ENCODE measurements around the gene EYS.

The EYS gene

DNA sequence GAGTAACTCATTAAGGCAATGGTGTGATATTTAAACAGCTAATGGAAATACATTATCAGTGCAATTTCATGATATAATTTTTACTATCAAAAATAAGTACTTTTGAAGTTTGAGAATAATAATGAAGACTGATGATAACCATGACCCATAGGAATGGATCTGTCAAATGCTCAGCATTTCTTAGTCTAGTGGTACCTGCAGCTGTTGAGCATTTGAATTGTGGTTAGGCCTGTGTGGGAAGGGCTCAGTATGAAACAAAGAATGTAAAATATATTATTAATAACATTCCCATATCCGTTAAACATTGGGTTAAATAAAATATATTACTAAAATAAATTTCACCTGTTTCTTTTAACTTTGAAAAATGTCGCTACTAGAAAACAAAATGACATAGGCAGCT is 1898.5 kb downstream of the EYS start:
- TF ChIP-seq, protein P1, sequence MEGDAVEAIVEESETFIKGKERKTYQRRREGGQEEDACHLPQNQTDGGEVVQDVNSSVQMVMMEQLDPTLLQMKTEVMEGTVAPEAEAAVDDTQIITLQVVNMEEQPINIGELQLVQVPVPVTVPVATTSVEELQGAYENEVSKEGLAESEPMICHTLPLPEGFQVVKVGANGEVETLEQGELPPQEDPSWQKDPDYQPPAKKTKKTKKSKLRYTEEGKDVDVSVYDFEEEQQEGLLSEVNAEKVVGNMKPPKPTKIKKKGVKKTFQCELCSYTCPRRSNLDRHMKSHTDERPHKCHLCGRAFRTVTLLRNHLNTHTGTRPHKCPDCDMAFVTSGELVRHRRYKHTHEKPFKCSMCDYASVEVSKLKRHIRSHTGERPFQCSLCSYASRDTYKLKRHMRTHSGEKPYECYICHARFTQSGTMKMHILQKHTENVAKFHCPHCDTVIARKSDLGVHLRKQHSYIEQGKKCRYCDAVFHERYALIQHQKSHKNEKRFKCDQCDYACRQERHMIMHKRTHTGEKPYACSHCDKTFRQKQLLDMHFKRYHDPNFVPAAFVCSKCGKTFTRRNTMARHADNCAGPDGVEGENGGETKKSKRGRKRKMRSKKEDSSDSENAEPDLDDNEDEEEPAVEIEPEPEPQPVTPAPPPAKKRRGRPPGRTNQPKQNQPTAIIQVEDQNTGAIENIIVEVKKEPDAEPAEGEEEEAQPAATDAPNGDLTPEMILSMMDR (IDR thresholded peaks at IDR 0.05; ENCODE audit: low read depth, low read length), result no peak
- TF ChIP-seq POLR2A (IDR thresholded peaks at IDR 0.05; ENCODE audit: extremely low read depth, insufficient read length), result no peak
- no peak for TF ChIP-seq MYC (IDR thresholded peaks at IDR 0.05; ENCODE audit: low read depth, low read length)
- TF ChIP-seq, protein P2, sequence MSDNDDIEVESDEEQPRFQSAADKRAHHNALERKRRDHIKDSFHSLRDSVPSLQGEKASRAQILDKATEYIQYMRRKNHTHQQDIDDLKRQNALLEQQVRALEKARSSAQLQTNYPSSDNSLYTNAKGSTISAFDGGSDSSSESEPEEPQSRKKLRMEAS (IDR thresholded peaks at IDR 0.05; ENCODE audit: low read depth, low read length), result no peak
- no peak overlapping the region for H3K4me3 ChIP-seq (ENCODE audit: low read depth, low read length)
- DNase-seq (ENCODE audit: low read depth), result no peak

DNA sequence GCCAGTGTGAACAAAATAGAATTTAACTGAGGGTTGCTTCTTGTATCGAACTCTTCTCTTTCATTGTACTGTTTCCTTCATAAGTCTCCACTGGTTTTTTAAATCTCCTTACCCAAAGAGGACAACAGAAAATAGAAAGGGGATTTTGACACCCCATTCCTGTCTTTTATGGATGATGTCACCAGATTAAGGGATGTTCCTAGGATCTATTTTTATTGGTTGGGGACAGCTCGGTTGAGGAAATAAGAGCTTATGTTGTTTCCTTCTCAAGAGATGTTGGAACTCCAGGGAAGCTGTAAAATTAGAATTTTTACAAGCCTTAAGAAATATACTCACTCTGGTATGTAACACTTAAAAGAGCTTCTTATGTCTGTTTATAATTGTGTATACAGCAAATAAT is 1900.0 kb downstream of the EYS start:
- TF ChIP-seq POLR2A (IDR thresholded peaks at IDR 0.05; ENCODE audit: extremely low read depth, insufficient read length) (no peak), MYC (IDR thresholded peaks at IDR 0.05; ENCODE audit: low read depth, low read length) (no peak)
- TF ChIP-seq, protein P1 (IDR thresholded peaks at IDR 0.05; ENCODE audit: low read depth, low read length), result no peak
- TF ChIP-seq, protein P2 (IDR thresholded peaks at IDR 0.05; ENCODE audit: low read depth, low read length), result no peak
- peak; percentile 30 for DNase-seq (ENCODE audit: low read depth)
- H3K4me3 ChIP-seq (ENCODE audit: low read depth, low read length), result peak overlapping the region; percentile 44

DNA sequence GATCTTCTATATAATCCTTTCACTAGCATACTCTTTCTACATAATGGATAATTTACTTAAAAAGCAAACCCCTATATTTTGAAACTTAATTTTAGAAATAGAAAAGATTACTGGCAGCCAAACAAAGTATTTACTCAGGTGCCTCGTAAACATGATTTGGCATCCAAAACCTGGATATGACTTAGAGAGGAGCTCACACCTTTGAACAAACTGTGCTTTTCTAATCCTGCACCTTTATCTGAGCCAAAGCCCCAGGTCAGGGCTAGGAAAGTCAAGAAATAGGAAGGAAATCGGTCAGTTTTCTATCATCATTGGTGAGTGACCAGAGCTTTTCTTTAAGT is 1900.5 kb downstream of the EYS start:
- TF ChIP-seq, protein P1 (IDR thresholded peaks at IDR 0.05; ENCODE audit: low read depth, low read length), result no peak
- TF ChIP-seq POLR2A (IDR thresholded peaks at IDR 0.05; ENCODE audit: extremely low read depth, insufficient read length) (no peak), MYC (IDR thresholded peaks at IDR 0.05; ENCODE audit: low read depth, low read length) (no peak)
- TF ChIP-seq, protein P2 (IDR thresholded peaks at IDR 0.05; ENCODE audit: low read depth, low read length), result no peak
- no peak for DNase-seq (ENCODE audit: low read depth)
- H3K4me3 ChIP-seq (ENCODE audit: low read depth, low read length), result peak overlapping the region; percentile 44

DNA sequence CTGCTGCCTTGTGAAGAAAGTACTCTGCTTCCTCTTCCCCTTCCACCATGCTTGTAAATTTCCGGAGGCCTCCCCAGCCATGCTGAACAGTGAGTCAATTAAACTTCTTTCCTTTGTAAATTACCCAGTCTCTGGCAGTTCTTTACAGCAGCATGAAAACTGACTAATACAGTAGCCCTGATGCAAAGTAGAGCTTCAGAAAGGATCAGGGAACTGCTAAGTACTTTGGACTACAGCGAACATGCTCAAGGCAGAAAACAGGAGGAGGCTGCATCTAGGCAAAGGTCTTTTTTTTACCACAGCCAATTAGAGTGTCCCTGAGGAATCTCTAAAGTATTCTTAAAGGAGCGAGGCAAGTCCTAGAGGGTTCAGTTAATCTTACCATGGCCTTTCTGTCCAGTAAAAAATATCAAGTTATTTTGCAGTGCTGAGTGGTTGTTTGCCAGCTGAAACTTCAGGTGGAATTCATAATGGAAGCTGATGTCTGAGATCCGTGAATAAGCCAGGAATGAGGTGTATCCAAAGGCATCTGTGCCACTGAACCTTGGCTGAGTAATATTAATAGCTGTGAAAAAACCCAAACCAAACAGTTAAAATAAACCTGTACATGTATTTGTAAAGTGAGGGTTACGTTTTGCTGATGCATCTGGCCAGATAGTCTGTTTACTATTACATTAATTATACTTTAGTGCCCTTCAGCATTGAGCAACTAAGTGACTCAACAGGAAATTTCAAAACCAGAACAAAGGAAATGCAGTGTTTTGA is 1901.0 kb downstream of the EYS start:
- TF ChIP-seq, protein P1 (IDR thresholded peaks at IDR 0.05; ENCODE audit: low read depth, low read length), result no peak
- TF ChIP-seq, protein P2 (IDR thresholded peaks at IDR 0.05; ENCODE audit: low read depth, low read length), result 0 out of 2 replicates have a peak, but pooled peaks have one; percentile 14
- TF ChIP-seq POLR2A (IDR thresholded peaks at IDR 0.05; ENCODE audit: extremely low read depth, insufficient read length), result no peak
- no peak for TF ChIP-seq MYC (IDR thresholded peaks at IDR 0.05; ENCODE audit: low read depth, low read length)
- peak; percentile 82 for DNase-seq (ENCODE audit: low read depth)
- H3K4me3 ChIP-seq (ENCODE audit: low read depth, low read length), result peak overlapping the region; percentile 48

DNA sequence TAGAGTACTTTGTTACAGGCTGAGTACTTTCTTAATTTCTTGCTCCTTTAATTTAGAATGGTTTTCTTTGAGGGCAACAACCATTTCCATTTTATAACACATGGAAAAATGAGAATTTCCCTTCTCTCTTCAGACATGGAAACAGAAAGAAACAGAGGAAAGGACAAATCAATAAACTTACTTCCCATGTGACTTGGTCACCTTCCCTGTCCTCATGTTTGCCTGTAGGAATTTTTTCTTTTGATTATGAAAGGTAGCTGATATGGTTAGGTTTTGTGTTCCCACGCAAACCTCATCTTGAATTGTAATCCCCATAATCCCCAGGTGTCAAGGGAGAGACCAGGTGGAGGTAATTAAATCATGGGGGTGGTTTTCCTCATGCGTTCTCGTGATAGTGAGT is 1901.7 kb downstream of the EYS start:
- DNase-seq (ENCODE audit: low read depth), result peak; percentile 7
- peak overlapping the region; percentile 48 for H3K4me3 ChIP-seq (ENCODE audit: low read depth, low read length)
- TF ChIP-seq, protein P1 (IDR thresholded peaks at IDR 0.05; ENCODE audit: low read depth, low read length), result no peak
